AG10803 (cell line): ENCODE data around the gene CBL.

ENCODE experiments used
- DNase-seq: peaks from one replicate; pipeline ENCODE4 v3.0.0; 2010; ENCODE audit warnings: low read depth
- H3K4me3 ChIP-seq: 2 replicates; pipeline ENCODE4 v1.5.1; 2011; ENCODE audit warnings: mild to moderate bottlenecking, low read length, control low read depth
- TF ChIP-seq, protein P1 (sequence below): conservative IDR thresholded peaks from 2 replicates; pipeline ENCODE4 v1.5.1; 2011; ENCODE audit warnings: mild to moderate bottlenecking, low read length, control low read depth, inconsistent platforms

The CBL gene

DNA sequence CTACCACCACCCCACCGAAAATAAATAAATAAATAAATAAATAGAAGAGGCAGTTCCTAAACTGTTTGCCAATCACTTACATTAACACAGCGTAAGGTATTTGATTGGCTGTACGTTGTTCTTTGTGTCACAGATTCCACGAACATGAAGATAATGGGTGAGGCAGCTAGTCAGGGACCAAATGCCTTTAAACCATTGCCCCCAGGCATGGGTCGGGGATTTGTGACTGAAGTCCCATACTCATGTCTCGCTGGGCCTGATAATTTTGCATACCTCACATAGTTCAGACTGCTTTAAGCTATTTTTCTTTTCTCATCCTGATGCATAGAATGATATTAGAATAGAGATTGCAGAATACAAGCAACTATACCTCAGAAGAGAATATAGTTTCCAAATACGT, 3.6 kb upstream of the CBL start:
- TF ChIP-seq, protein P1, sequence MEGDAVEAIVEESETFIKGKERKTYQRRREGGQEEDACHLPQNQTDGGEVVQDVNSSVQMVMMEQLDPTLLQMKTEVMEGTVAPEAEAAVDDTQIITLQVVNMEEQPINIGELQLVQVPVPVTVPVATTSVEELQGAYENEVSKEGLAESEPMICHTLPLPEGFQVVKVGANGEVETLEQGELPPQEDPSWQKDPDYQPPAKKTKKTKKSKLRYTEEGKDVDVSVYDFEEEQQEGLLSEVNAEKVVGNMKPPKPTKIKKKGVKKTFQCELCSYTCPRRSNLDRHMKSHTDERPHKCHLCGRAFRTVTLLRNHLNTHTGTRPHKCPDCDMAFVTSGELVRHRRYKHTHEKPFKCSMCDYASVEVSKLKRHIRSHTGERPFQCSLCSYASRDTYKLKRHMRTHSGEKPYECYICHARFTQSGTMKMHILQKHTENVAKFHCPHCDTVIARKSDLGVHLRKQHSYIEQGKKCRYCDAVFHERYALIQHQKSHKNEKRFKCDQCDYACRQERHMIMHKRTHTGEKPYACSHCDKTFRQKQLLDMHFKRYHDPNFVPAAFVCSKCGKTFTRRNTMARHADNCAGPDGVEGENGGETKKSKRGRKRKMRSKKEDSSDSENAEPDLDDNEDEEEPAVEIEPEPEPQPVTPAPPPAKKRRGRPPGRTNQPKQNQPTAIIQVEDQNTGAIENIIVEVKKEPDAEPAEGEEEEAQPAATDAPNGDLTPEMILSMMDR, result no peak
- DNase-seq, result no peak
- no peak overlapping the region for H3K4me3 ChIP-seq

GRCh38 chr11:119204066-119204465, 2.1 kb upstream of the CBL start:
- no peak overlapping the region for H3K4me3 ChIP-seq
- DNase-seq, result no peak
- TF ChIP-seq, protein P1, result no peak

GRCh38 chr11:119205080-119205479, 1.1 kb upstream of the CBL start:
- no peak for DNase-seq
- TF ChIP-seq, protein P1, result no peak
- H3K4me3 ChIP-seq, result no peak overlapping the region

GRCh38 chr11:119206511-119207414, 624 bp downstream of the CBL start:
- DNase-seq, result peak; percentile 29
- TF ChIP-seq, protein P1, result no peak
- H3K4me3 ChIP-seq, result peak overlapping the region; percentile 90

GRCh38 chr11:119207415-119207960, 1.3 kb downstream of the CBL start:
- DNase-seq, result no peak
- TF ChIP-seq, protein P1, result no peak
- H3K4me3 ChIP-seq, result peak overlapping the region; percentile 90

GRCh38 chr11:119209186-119209585, 3.0 kb downstream of the CBL start:
- TF ChIP-seq, protein P1, result no peak
- DNase-seq, result no peak
- H3K4me3 ChIP-seq, result no peak overlapping the region

GRCh38 chr11:119210050-119210449, 3.9 kb downstream of the CBL start:
- DNase-seq, result no peak
- TF ChIP-seq, protein P1, result no peak
- no peak overlapping the region for H3K4me3 ChIP-seq
